Skeletal muscle cell (primary cell): ENCODE data around the gene GATA2.

Source experiments
- DNase-seq: peaks from one replicate; pipeline ENCODE4 v3.0.0-alpha.2; 2010; ENCODE audit warnings: low read depth
- H3K4me3 ChIP-seq: 2 replicates; pipeline ENCODE4 v1.5.1; 2011; ENCODE audit warnings: low read depth, mild to moderate bottlenecking, control low read depth, low read length, moderate library complexity

GATA2 gene

GRCh38 chr3:128445357-128445756 lies 47.6 kb downstream of the GATA2 start:
- no peak overlapping the region for H3K4me3 ChIP-seq
- no peak for DNase-seq

GRCh38 chr3:128443771-128444170 lies 49.2 kb downstream of the GATA2 start:
- DNase-seq: no peak
- no peak overlapping the region for H3K4me3 ChIP-seq

- DNase-seq: no peak
- H3K4me3 ChIP-seq: no peak overlapping the region
Measured at GRCh38 chr3:128442949-128443348, 50.1 kb downstream of the GATA2 start.

- DNase-seq: no peak
- H3K4me3 ChIP-seq: no peak overlapping the region
Measured at GRCh38 chr3:128442070-128442469, 50.9 kb downstream of the GATA2 start.

- no peak overlapping the region for H3K4me3 ChIP-seq
- DNase-seq: no peak
Measured at GRCh38 chr3:128439226-128439625, 53.8 kb downstream of the GATA2 start.

- no peak overlapping the region for H3K4me3 ChIP-seq
- DNase-seq: no peak
Measured at GRCh38 chr3:128438488-128439072, 54.4 kb downstream of the GATA2 start.

- DNase-seq: no peak
- no peak overlapping the region for H3K4me3 ChIP-seq
Measured at GRCh38 chr3:128436214-128436613, 56.8 kb downstream of the GATA2 start.

GRCh38 chr3:128435561-128435960 lies 57.4 kb downstream of the GATA2 start:
- H3K4me3 ChIP-seq: no peak overlapping the region
- DNase-seq: no peak

- no peak for DNase-seq
- H3K4me3 ChIP-seq: no peak overlapping the region
Measured at GRCh38 chr3:128435058-128435457, 57.9 kb downstream of the GATA2 start.

GRCh38 chr3:128434524-128434923 lies 58.5 kb downstream of the GATA2 start:
- H3K4me3 ChIP-seq: no peak overlapping the region
- DNase-seq: no peak

- no peak overlapping the region for H3K4me3 ChIP-seq
- no peak for DNase-seq
Measured at GRCh38 chr3:128433837-128434165, 59.2 kb downstream of the GATA2 start.

GRCh38 chr3:128432971-128433836 lies 59.8 kb downstream of the GATA2 start:
- peak overlapping the region; percentile 2 for H3K4me3 ChIP-seq
- DNase-seq: no peak

- H3K4me3 ChIP-seq: peak overlapping the region; percentile 2
- DNase-seq: no peak
Measured at GRCh38 chr3:128432301-128432970, 60.6 kb downstream of the GATA2 start.

GRCh38 chr3:128431803-128432300 lies 61.1 kb downstream of the GATA2 start:
- no peak for DNase-seq
- no peak overlapping the region for H3K4me3 ChIP-seq

GRCh38 chr3:128430731-128431130 lies 62.3 kb downstream of the GATA2 start:
- no peak overlapping the region for H3K4me3 ChIP-seq
- DNase-seq: no peak

- H3K4me3 ChIP-seq: no peak overlapping the region
- DNase-seq: no peak
Measured at GRCh38 chr3:128430301-128430700, 62.7 kb downstream of the GATA2 start.

GRCh38 chr3:128429751-128430150 lies 63.2 kb downstream of the GATA2 start:
- no peak overlapping the region for H3K4me3 ChIP-seq
- DNase-seq: no peak
